HG03039 (cell line): ENCODE data around the gene MSLN.
A peak's percentile ranks its signal among the peaks of the same experiment; 100 is the strongest.
"Not testable (repeated sequence)": the region's sequence is repeated elsewhere in the genome, so short reads cannot be mapped to it uniquely, and the experiment has no call there.

ENCODE experiments used
- ATAC-seq: cut with Tn5 transposase; IDR thresholded peaks from one replicate; pipeline ENCODE4 v1.9.1; 2021; ENCODE audit warnings: mild to moderate bottlenecking, moderate library complexity; ENCODE audit not compliant: unreplicated experiment

The MSLN gene

GRCh38 chr16:770411-770810 lies 9.9 kb downstream of the MSLN start:
- ATAC-seq: no peak

- ATAC-seq: no peak
These were observed 12.4 kb downstream of the MSLN start for GRCh38 chr16:772959-773358.

- ATAC-seq: no peak
These were observed 13.8 kb downstream of the MSLN start for GRCh38 chr16:774086-775001.

- no peak for ATAC-seq
These were observed 14.8 kb downstream of the MSLN start for GRCh38 chr16:775236-775796.

GRCh38 chr16:776298-776697 lies 15.8 kb downstream of the MSLN start:
- not testable (repeated sequence) for ATAC-seq

- no peak for ATAC-seq
These were observed 16.3 kb downstream of the MSLN start for GRCh38 chr16:776824-777223.

GRCh38 chr16:777826-778225 lies 17.3 kb downstream of the MSLN start:
- ATAC-seq: no peak

- no peak for ATAC-seq
These were observed 17.9 kb downstream of the MSLN start for GRCh38 chr16:778447-778846.

- ATAC-seq: no peak
These were observed 18.5 kb downstream of the MSLN start for GRCh38 chr16:778909-779527.

GRCh38 chr16:779561-779960 lies 19.0 kb downstream of the MSLN start:
- ATAC-seq: no peak

- no peak for ATAC-seq
These were observed 19.8 kb downstream of the MSLN start for GRCh38 chr16:780296-780695.

- no peak for ATAC-seq
These were observed 20.9 kb downstream of the MSLN start for GRCh38 chr16:781346-782010.

- ATAC-seq: no peak
These were observed 21.7 kb downstream of the MSLN start for GRCh38 chr16:782258-782657.

- no peak for ATAC-seq
These were observed 22.4 kb downstream of the MSLN start for GRCh38 chr16:782766-783403.

GRCh38 chr16:783404-784161 lies 23.0 kb downstream of the MSLN start:
- no peak for ATAC-seq

GRCh38 chr16:784431-784830 lies 23.9 kb downstream of the MSLN start:
- no peak for ATAC-seq

GRCh38 chr16:785563-786535 lies 25.3 kb downstream of the MSLN start:
- ATAC-seq: no peak

GRCh38 chr16:787321-787966 lies 26.9 kb downstream of the MSLN start:
- no peak for ATAC-seq

GRCh38 chr16:787978-788398 lies 27.5 kb downstream of the MSLN start, which contains the start of gene RPUSD1:
TSS of gene RPUSD1 (minus strand) at chr16:788381. CDS start at chr16:787737, 644 bp downstream.
- peak; percentile 19 for ATAC-seq
